NCI-H69 (cell line): Measurements from ENCODE around the gene ZDHHC8.

ENCODE experiments used
- DNase-seq: peaks from one replicate; lab custom pipeline; 2025; lab: John Stamatoyannopoulos, UW

The ZDHHC8 gene

DNA sequence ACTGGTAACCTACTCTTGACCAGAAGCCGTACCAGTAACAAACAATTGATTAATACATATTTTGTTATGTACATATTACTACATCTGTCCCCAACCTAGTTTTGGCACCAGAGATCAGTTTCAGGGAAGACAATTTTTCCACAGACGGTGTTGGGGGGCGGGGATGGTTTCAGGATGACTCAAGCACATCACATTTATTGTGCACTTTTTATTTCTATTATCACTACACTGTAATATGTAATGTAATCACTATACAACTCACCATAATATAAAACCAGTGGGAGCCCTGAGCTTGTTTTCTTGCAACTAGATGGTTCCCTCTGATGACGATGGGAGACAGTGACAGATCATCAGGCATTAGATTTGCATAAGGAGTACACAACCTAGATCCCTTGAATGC lies 36.1 kb upstream of the ZDHHC8 start:
- no peak for DNase-seq

GRCh38 chr22:20096574-20097420 lies 34.8 kb upstream of the ZDHHC8 start:
- DNase-seq, result no peak

- no peak for DNase-seq
Observed at GRCh38 chr22:20099099-20099711, 32.4 kb upstream of the ZDHHC8 start.

DNA sequence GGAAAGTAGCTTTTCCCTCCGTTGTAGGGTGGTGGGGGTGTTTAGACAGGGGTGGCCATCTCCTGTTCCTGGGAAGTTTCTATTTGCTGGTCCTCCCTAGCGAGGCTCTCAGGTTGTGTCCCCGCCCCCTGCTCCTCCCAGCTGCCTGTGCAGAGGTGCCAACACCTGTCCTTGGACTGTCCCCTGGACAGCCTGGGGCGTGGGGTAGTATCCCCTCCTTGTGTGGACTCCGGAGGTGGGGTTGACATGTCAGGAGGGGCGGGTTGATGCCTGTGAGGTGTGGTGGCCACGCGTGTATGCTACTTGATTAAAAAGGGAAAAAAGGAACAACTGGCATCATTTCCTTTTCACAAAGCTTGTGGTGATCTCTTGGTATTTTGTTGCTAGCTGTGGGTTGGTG lies 30.0 kb upstream of the ZDHHC8 start:
- no peak for DNase-seq

DNA sequence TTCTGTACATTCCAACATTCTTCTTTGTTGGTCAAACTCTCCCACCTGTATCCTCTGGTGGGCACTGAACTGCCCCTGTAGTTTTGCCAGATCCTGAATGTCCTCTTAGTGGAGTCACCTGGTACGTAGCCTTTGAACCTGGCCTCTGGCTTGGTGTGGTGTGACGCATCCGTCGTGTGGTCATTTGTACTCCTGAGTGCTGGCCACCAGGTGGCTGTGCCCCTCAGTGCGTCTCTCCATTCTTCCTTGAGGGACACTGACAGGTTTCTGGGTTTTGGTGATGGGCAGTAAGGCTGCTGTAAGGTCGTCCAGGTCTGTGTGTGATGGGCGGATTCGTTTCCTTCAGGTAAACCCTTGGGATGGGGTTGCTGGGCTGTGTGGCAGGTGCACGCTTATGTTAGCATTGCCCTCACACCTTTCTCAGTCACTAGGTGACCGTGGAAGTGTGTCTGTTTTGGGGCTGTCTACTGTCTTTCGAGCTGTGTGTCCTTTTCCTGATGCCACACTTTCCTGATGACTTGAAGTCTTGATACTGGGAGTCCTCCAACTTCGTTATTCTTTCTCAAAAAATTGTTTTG lies 29.3 kb upstream of the ZDHHC8 start:
- no peak for DNase-seq

DNA sequence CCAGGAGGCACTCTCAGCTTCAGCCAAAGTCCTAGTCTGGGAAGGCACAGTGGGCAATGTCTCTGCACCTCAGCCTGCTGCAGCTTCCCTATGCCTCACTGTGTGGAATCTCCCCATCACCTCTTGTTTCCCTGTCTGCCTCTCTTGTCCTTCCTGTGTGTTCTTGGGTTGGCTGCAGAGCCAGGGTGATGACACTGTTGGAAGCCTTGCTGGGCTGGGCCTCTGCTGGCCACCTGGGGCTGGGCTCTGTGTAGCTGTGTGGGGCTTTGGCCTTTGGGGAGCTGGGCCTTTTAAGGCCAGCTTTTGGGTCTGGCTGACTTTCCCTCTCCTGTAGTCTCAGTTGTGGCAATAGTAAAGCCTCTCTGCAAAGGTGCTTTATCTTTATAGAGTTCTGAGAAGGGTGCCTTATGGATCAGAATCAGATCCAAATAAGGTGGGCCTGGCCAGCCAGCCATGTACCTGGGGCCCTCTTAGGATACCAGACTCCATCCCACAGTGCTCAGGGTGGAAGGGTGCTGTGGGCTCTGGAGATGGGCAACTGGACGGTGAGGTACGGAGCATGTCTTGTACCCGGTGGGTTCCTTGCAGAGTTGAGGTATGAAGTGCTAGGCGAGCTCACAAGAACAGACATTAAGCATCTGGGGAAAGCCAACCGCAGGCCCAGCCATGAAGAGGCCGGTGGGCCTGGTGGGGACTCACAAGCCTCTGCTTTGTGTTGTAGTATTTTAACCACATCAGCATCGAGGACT lies 26.0 kb upstream of the ZDHHC8 start:
- DNase-seq, result no peak

GRCh38 chr22:20106205-20106848 lies 25.3 kb upstream of the ZDHHC8 start:
- DNase-seq, result no peak

DNA sequence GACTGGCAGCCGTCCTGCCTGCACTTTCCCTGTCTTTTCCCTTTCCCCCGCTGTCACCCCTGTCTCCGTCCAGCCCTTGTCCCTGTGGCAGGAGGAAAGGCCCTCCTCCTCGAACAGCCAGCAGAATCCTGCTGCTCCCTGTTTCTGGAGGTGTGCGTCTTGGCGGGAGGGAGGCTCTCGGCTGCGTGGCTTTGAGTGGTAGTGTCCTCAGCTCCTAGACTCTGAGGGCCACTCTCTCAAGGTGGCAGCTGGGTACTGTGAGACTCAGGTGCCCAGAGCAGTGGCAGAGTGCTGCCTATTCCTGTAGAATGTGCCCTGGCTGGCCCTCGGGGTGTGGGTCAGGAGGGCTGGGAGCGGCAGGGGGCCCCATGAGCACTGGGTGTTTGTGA lies 24.8 kb upstream of the ZDHHC8 start:
- DNase-seq, result no peak

DNA sequence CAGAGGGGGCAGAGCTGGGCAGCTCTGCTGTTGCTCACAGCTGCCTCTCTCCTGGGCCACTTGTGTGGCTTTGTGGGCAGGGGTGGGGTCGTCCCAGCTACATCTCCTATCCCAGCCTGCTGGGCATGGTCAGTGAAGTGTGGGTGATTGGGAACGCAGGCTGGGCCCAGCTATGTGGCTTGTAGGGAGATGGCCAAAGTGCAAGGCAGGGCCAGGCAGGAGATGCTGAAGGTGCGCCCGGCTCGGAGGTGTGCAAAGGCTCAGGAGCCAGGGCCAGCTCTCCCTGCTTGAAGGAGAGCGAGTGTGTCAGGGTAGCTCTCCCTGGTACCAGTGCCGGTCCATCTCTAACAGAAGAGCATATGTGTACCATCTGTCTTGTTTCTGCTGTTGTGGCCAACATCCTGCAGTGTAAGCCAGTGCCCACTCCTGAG lies 24.1 kb upstream of the ZDHHC8 start:
- DNase-seq, result no peak

DNA sequence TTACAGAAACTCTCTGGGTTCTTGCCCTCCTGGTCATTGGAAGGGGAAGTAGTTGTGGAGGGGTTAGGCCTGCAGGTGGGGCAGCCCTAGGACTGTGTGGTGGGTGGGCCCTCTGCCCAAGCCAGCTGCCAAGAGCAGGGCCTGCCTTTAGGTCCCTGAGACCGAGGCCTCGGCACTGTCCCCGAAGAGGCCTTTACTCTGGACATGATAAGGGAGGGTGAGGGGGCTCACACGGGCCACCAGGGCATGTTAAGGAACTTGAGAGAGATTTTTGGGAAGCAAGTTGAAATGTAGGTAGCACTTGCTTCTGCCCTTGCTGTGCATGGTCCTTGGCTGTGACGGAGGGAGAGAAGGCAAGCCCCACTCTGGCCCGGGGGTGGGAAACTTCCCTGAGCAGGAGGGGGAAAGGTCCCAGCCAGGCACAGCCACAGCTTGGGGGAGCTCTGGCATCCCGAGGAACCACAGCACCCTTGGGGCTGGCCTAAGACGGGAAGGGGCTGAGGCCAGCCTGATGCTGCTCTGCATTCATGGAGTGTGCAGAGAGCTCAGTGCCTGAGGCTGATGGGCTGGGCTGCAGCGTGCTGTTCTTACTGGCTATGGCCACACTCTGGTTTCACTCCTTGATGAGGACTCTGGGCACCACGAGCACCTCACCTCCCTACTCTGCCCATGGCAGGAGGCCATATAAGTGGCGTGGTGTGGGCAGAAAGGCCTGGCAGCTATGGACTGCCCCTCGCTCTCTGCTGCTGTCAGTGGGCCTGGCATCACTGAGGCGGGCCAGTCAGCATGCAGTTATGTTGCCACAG lies 23.4 kb upstream of the ZDHHC8 start:
- DNase-seq, result no peak

- DNase-seq, result no peak
Observed at GRCh38 chr22:20108757-20109230, 22.8 kb upstream of the ZDHHC8 start.

DNA sequence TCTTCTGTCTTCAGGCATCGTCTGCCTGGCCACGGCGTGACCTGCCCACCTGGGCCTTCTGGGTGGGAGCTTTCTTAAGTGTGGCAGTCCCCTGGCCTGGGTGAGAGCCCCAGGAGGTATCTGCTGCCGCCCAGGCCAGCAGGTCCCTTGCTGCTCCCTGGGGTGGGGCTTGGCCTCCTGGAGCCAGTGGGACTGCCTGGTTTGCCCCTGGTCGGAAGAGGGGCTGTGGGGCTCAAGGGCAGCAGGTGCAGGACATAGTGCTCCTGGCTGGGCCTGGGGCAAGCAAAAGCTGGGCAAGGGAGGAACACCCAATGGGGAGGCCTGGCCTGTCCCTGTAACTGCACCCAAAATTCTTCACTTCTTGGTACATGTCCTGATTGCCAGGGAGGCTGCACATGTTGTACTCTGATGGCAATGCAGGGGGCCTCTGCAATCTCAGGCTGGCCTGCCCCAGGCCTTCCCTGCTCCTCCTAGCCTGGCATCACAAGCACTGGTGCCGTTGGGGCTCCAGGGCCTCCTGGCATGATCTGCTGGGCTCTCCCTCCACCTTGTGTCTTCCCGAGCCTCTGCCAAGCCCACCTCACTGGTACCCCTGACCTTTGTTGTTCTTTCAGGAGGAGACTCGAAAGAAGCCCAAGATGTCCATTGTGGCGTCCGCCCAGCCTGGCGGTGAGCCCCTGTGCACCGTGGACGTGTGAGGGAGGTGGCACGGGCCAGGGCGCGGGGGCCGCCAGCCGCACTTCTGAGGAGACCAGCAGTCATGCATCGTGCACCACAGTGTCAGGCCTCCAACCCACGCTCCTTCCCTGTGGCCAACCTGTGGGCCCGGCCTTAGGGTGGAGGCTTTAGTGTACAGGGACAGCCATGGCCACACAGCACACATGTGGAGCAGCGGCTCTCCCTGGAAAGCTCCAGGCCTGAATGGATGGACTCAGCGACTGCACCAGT lies 21.9 kb upstream of the ZDHHC8 start:
- DNase-seq, result no peak

DNA sequence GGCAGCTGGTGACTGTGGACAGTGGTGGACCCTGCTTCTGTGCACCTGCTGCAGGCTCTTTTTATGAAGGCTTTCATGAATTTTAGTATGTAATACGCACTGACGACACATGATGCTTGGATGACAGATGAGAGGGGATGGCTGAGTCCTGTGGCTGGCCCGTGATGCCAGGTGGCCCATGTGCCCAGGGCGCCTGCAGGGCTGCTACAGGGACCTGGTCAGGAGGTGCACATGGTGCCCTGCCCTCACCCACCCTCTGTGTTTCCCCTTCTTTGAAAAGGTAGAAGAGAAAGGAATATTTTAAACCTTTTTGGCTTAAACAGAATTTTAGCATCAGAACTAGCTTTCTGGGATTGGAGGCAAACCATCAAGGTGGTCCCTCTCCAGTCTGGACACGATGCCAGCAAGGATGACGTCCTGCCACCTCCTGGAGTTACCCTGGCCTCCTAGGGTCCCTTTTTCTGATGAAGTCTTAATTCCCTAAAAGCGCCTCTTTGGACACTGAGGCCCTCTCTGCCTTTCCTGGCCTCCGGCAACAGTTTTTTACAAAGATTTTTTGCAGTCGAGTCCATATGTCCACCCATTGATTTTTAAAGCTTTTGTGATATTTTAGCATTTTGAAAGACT lies 21.1 kb upstream of the ZDHHC8 start:
- DNase-seq, result no peak

DNA sequence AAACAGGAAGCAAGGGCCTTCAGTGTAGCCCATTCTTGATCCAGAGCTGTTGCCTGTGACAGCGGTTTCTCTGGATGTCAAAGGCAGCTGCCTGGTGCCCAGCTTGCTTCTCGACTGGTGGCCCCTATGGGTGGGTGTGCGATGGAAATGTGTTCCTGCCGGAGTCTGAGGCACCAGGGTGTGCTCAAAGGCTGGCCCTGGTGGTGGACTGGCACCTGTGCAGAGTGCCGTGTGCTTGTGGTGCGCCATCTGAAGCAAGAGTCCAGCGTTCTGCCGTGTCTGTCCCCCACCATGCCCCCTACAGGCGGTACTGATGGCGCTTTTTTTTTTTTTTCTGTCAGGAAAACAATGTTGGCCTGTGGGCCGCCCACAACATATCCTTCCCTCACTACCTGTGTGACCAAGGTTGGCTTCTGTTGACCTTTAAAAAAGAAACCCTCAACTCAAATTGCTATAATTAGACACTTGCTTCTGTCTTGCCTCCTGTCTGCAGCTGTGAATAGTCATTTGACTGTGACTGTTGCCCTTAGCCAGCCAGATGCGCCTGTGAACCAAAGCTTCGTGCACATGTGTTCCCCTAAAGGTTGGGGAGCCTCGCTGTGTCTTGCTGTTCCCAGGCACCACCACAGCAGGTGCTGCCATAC lies 20.4 kb upstream of the ZDHHC8 start:
- DNase-seq, result peak; percentile 58

GRCh38 chr22:20111689-20112622 lies 19.6 kb upstream of the ZDHHC8 start:
- no peak for DNase-seq

DNA sequence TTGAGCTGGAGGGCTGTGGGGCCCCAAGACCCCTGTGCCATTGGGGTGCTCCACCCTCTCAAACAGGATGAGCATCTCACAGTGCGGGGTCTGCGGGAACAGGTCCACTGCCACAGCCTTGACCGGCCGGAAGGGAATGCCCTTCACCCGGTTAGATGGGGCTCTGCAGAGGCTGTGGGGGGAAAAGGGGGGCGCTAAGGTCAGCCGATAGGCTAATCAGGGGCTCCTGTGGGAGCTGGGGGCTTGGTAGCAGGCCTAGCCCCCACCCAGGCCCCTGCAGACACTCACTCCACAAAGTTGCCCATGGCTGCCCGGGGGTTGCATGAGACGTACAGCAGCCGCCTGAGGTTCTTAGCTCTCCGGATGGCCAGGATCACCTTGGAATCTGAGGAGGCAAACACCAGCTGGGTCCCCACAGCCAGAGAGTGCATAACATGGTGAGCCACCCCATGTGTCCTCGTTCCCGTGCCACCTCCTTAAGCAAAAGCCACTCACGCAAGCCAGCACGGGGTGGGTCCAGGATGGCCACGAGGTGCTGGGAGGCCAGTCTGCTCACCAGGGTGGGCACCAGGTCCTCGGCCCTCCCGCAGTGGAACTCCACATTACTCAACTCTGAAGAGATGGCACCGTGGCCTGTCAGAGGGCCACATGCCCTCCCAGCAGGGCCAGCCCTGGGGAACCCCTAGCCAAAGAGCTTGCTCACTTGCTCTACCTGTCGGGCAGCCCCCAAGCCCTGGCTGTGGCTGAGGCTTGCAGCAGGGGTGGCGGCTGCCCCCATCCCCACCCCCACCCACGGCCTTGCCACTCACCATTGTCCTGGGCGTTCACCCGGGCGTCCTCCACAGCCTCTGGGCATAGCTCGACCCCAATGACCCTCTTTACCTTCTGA lies 18.7 kb upstream of the ZDHHC8 start:
- DNase-seq, result no peak
